ENCODE results near the gene ZDHHC14.

- TF ChIP-seq ZBTB7A (IDR thresholded peaks at IDR 0.05; ENCODE audit: low read depth) (no peak), REST (IDR thresholded peaks at IDR 0.05; ENCODE audit: low read depth) (no peak), TEAD4 (IDR thresholded peaks at IDR 0.05) (no peak), MAX (IDR thresholded peaks at IDR 0.05) (no peak), RAD21 (IDR thresholded peaks at IDR 0.05; ENCODE audit: low read depth) (no peak), EP300 (IDR thresholded peaks at IDR 0.05; ENCODE audit: borderline replicate concordance) (no peak), CEBPB (IDR thresholded peaks at IDR 0.05) (no peak), TAF1 (IDR thresholded peaks at IDR 0.05; ENCODE audit: low read depth) (no peak), NFIC (IDR thresholded peaks at IDR 0.05) (no peak), TCF12 (IDR thresholded peaks at IDR 0.05; ENCODE audit: low read depth) (no peak), CREB1 (IDR thresholded peaks at IDR 0.05; ENCODE audit: low read depth) (no peak), YY1 (IDR thresholded peaks at IDR 0.05; ENCODE audit: low read depth) (no peak), FOXM1 (IDR thresholded peaks at IDR 0.05; ENCODE audit: borderline replicate concordance, low read depth) (no peak), USF1 (IDR thresholded peaks at IDR 0.05) (no peak)
Measured at GRCh38 chr6:157596886-157597285, 215.9 kb downstream of the ZDHHC14 start.
